GM12891 (cell line): Measurements from ENCODE around the gene FBN1.

ENCODE experiments used
- POLR2A ChIP-seq: IDR thresholded peaks from 2 replicates; pipeline ENCODE4 v1.6.1; 2011; ENCODE audit warnings: low read depth, low read length, control low read depth
- POLR2AphosphoS5 ChIP-seq: IDR thresholded peaks from 2 replicates; pipeline ENCODE4 v1.6.1; 2011; ENCODE audit warnings: low read depth, low read length, control low read depth
- POU2F2 ChIP-seq: IDR thresholded peaks from 2 replicates; pipeline ENCODE4 v1.6.1; 2011; ENCODE audit warnings: low read depth, mild to moderate bottlenecking, control low read depth, low read length, moderate library complexity
- SPI1 ChIP-seq: IDR thresholded peaks from 2 replicates; pipeline ENCODE4 v1.6.1; 2011; ENCODE audit warnings: low read depth, low read length, control low read depth
- TAF1 ChIP-seq: IDR thresholded peaks from 2 replicates; pipeline ENCODE4 v1.6.1; 2011; ENCODE audit warnings: low read depth, low read length, control low read depth

DNA sequence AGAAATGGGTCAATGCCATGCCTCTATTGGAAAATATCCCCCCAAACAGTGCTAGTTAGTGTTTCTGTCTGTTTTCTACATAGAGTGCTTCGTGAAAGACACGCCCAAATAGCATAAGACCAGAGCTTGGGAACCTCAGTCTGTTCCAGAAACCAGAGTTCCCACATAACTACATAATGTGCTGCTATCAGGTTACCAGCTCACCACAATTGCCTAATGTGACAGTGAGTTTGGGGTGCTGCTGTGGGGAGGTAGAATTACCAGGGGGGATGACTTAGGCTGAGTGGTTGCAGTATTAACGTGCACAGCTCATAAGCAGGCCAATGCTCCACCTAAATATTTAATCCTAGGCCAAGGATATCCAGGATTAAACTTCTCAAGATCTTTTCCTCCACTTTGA lies 275.0 kb downstream of the FBN1 start:
- TF ChIP-seq POLR2A (no peak), POLR2AphosphoS5 (no peak), TAF1 (no peak), SPI1 (no peak), POU2F2 (no peak)
